HTERT RPE-1 (cell line): ENCODE results near the gene BTF3L4.
"Not testable (repeated sequence)": the region's sequence is repeated elsewhere in the genome, so short reads cannot be mapped to it uniquely, and the experiment has no call there.

Experiments used
- in situ Hi-C: fragments of 300-500 bp; cut with MboI; formaldehyde crosslinking; loops from 4 replicates; pipeline ENCODE4 v1.14.3; 2020; ENCODE audit warnings: low sequenced_read_pairs

Gene BTF3L4

GRCh38 chr1:52056163-52056936 lies at the start of gene BTF3L4:
Gene BTF3L4, plus strand, starts transcription at chr1:52056295. Its CDS starts 3,553 bp downstream, at chr1:52059848.
- in situ Hi-C loops = no loop called here

- in situ Hi-C loops = no loop called here
Measured at GRCh38 chr1:52007215-52008002, 48.7 kb upstream of the BTF3L4 start.

- in situ Hi-C loops = no loop called here
Measured at GRCh38 chr1:52008071-52008809, 47.9 kb upstream of the BTF3L4 start.

- in situ Hi-C loops = no loop called here
Measured at GRCh38 chr1:52022133-52022532, 34.0 kb upstream of the BTF3L4 start.

- in situ Hi-C loops = no loop called here
Measured at GRCh38 chr1:52026278-52026677, 29.8 kb upstream of the BTF3L4 start.

GRCh38 chr1:52028328-52028727 lies 27.8 kb upstream of the BTF3L4 start:
- in situ Hi-C loops = no loop called here

- in situ Hi-C loops = not testable (repeated sequence)
Measured at GRCh38 chr1:52028839-52029238, 27.3 kb upstream of the BTF3L4 start.

- in situ Hi-C loops = no loop called here
Measured at GRCh38 chr1:52032124-52032784, 23.8 kb upstream of the BTF3L4 start.

- in situ Hi-C loops = no loop called here
Measured at GRCh38 chr1:52032785-52033131, 23.3 kb upstream of the BTF3L4 start.

GRCh38 chr1:52033190-52034049 lies 22.7 kb upstream of the BTF3L4 start, which contains the start of gene KTI12:
Gene KTI12, minus strand, starts transcription at chr1:52033810. Its CDS starts 49 bp downstream, at chr1:52033761.
- in situ Hi-C loops = no loop called here

GRCh38 chr1:52034050-52034384 lies 22.1 kb upstream of the BTF3L4 start:
- in situ Hi-C loops = no loop called here

- in situ Hi-C loops = no loop called here
Measured at GRCh38 chr1:52037402-52037814, 18.7 kb upstream of the BTF3L4 start.

GRCh38 chr1:52037909-52038308 lies 18.2 kb upstream of the BTF3L4 start:
- in situ Hi-C loops = no loop called here

- in situ Hi-C loops = no loop called here
Measured at GRCh38 chr1:52041551-52042185, 14.4 kb upstream of the BTF3L4 start.

- in situ Hi-C loops = no loop called here
Measured at GRCh38 chr1:52045236-52045635, 10.9 kb upstream of the BTF3L4 start.

GRCh38 chr1:52045666-52046195 lies 10.4 kb upstream of the BTF3L4 start:
- in situ Hi-C loops = not testable (repeated sequence)

GRCh38 chr1:52049337-52049736 lies 6.8 kb upstream of the BTF3L4 start:
- in situ Hi-C loops = not testable (repeated sequence)

GRCh38 chr1:52053862-52054261 lies 2.2 kb upstream of the BTF3L4 start:
- in situ Hi-C loops = no loop called here

- in situ Hi-C loops = no loop called here
Measured at GRCh38 chr1:52054496-52055065, 1.5 kb upstream of the BTF3L4 start.
